GM06990 (cell line): ENCODE measurements around the gene POGLUT3.

Experiments
- DNase-seq: peaks from one replicate; pipeline ENCODE4 v3.0.0-alpha.2; 2011; ENCODE audit not compliant: insufficient read length; ENCODE audit errors: extremely low read depth
- H3K27me3 ChIP-seq: replicated peaks from 2 replicates; pipeline ENCODE4 v1.6.0; 2011; ENCODE audit warnings: low read length; ENCODE audit not compliant: control insufficient read depth, insufficient read depth
- H3K36me3 ChIP-seq: 2 replicates; pipeline ENCODE4 v1.5.1; 2011; ENCODE audit warnings: low read length; ENCODE audit not compliant: control insufficient read depth, insufficient read depth
- H3K4me3 ChIP-seq: replicated peaks from 2 replicates; pipeline ENCODE4 v1.5.1; 2011; ENCODE audit warnings: low read depth, mild to moderate bottlenecking, control low read depth, low read length
- CTCF ChIP-seq: IDR thresholded peaks from 2 replicates; pipeline ENCODE4 v1.5.1; 2011; ENCODE audit warnings: low read length, control low read depth, mild to moderate bottlenecking, inconsistent platforms; ENCODE audit not compliant: insufficient read depth, poor library complexity, severe bottlenecking

POGLUT3 gene

GRCh38 chr11:108494182-108494581 lies 4.0 kb downstream of the POGLUT3 start:
- no peak for DNase-seq
- Histone ChIP-seq H3K4me3 (no peak overlapping the region), H3K36me3 (no peaks in the 10 kb centered on the region), H3K27me3 (no peaks in the 10 kb centered on the region; the same call in 1 of the 2 replicates)
- TF ChIP-seq CTCF = no peak

DNA sequence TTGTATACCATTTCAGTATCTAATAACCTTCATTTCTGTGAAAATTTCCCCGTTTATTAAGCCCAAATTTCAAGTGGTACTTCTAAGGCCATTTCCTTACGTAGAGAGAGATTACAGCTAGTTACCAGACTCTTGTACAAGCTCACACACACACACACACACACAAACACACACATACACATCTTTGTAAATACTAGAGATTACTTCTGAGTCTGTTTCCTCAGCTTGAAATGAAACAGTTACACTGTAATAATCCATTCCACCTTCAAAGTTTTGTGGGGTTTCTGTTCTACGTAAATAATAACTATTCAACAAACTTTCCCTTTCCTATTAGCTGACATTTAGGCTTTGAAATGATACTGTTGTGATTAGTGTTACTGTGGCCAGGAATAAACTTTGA lies 6.2 kb downstream of the POGLUT3 start:
- H3K36me3 ChIP-seq = no peaks in the 10 kb centered on the region
- no peaks in the 10 kb centered on the region for H3K27me3 ChIP-seq
- TF ChIP-seq CTCF = no peak
- DNase-seq = no peak
- no peak overlapping the region for H3K4me3 ChIP-seq

GRCh38 chr11:108486828-108487227 lies 11.4 kb downstream of the POGLUT3 start:
- Histone ChIP-seq H3K27me3 (no peaks in the 10 kb centered on the region), H3K36me3 (no peaks in the 10 kb centered on the region; the same call in 1 of the 2 replicates), H3K4me3 (no peak overlapping the region)
- no peak for TF ChIP-seq CTCF
- DNase-seq = no peak

DNA sequence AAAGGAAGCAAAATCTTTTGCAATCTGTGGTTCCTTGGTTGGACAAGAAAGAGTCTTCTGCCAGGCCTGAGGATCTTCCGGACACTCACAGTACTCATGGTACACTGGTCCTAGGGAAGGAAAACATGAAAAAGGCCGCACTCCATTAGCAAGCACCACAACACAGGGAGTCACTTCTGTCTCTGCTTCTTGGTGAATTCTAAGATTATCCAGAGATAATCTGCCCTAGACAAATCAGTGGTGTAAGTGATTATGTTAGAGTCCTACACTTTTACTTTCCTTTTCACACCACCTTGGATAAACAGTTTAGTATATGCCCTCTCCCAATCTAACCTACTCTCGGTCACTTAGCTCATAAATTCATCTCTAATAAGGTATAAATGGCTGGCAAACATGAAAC lies 11.9 kb downstream of the POGLUT3 start:
- Histone ChIP-seq H3K4me3 (no peak overlapping the region), H3K36me3 (no peaks in the 10 kb centered on the region; the same call in 1 of the 2 replicates), H3K27me3 (no peaks in the 10 kb centered on the region)
- TF ChIP-seq CTCF = no peak
- no peak for DNase-seq

DNA sequence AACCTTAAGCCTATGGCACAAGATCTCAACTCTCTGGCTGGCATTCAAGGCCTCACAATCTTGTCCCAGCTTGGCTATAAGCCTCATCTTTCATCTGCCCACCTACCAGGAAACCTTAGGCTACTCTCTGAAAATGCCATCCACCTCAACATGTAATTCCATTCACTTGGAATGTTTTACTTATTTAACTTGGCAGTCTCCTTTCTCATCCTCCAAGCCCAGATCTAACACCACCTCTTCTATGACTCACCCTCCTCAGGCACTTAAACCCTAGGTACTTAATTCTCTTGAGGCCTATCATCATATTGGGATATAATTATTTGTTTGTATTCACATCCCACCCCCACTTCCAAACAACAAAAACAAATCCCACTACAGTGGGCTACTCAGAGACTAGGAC lies 15.0 kb downstream of the POGLUT3 start:
- no peak for DNase-seq
- TF ChIP-seq CTCF = no peak
- Histone ChIP-seq H3K27me3 (no peaks in the 10 kb centered on the region), H3K4me3 (no peak overlapping the region), H3K36me3 (no peaks in the 10 kb centered on the region; the same call in 1 of the 2 replicates)

DNA sequence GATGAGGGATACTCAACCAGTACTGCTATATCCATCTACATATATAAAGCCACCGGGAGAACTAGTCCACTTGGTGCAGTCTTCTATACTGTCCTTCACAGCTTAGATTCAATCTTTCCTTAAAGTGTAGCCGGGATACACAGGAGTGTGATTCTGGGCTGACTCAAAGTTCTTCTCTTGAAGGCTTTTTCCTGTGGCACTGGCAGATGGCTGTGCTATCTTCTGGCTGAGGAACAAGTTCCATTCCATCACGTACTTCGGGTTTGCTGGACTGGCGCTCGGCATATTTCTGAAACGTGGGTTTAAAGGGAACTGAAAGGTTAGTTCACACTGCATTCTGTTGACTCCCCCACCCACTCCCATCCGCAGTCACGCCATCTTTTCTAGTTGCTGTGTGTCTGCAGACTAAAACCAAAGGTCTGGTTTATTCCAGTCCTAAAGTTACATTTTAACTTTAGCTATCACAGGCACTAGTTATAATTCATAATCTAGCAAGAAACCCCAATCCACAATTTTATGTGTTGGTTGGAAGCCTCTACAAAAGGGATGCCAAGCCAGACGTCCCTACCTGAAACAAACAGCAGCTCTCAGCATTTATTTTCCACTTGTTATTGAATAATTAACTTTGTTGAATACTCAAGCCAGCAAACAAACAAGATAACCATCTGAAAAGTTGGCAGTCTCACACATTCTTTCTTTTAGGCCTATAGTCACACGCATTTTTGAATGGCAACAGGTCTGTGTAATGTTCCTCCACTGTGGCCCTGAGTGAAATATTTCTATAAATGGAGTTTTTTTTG lies 23.3 kb downstream of the POGLUT3 start:
- peaks cover 1% of the 10 kb centered on the region; the same call in 1 of the 2 replicates for H3K36me3 ChIP-seq
- no peak overlapping the region for H3K4me3 ChIP-seq
- no peak for TF ChIP-seq CTCF
- no peak for DNase-seq
- no peaks in the 10 kb centered on the region for H3K27me3 ChIP-seq
